ENCODE data around the gene ADCY7.

- TF ChIP-seq CTCF (conservative IDR thresholded peaks at IDR 0.05; ENCODE audit: low read depth, low read length) (no peak), EZH2 (IDR thresholded peaks at IDR 0.05; ENCODE audit: borderline replicate concordance, low read depth, low read length, poor library complexity, severe bottlenecking) (no peak)
Observed at GRCh38 chr16:50271148-50272041, 5.0 kb downstream of the ADCY7 start.
